PC-9 (cell line): ENCODE measurements around the gene FBXO2.

ENCODE experiments used
- EZH2 ChIP-seq: fragments of 200-600 bp; sonication (generic); IDR thresholded peaks from 2 replicates; pipeline ENCODE4 v1.8.0; 2017; ENCODE audit warnings: antibody characterized with exemption, low read depth
- TF ChIP-seq, protein P1 (sequence below): fragments of 200-600 bp; sonication (generic); conservative IDR thresholded peaks from 2 replicates; pipeline ENCODE4 v1.6.1; 2017; ENCODE audit warnings: mixed run types, antibody characterized with exemption, mild to moderate bottlenecking, moderate library complexity

DNA sequence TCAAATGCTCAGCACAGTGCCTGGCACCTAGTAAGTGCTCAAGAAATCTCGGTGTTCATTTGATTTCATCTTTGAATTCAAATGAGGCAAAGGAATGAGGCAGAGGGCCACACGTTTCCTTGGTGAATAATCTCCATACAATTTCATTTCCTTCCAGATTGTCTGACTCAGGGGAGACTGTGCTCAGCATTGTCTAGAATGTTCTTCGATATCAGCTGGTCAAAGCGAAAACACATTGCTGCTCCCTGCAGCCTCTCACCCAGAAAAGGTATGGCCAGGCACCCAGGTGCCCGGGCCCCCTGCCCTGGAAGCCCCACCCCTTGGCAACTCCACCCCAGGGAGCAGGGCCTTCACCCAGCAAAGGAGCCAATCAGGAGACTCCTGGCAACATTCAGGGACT is 55.8 kb downstream of the FBXO2 start:
- TF ChIP-seq, protein P1, sequence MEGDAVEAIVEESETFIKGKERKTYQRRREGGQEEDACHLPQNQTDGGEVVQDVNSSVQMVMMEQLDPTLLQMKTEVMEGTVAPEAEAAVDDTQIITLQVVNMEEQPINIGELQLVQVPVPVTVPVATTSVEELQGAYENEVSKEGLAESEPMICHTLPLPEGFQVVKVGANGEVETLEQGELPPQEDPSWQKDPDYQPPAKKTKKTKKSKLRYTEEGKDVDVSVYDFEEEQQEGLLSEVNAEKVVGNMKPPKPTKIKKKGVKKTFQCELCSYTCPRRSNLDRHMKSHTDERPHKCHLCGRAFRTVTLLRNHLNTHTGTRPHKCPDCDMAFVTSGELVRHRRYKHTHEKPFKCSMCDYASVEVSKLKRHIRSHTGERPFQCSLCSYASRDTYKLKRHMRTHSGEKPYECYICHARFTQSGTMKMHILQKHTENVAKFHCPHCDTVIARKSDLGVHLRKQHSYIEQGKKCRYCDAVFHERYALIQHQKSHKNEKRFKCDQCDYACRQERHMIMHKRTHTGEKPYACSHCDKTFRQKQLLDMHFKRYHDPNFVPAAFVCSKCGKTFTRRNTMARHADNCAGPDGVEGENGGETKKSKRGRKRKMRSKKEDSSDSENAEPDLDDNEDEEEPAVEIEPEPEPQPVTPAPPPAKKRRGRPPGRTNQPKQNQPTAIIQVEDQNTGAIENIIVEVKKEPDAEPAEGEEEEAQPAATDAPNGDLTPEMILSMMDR: no peak
- TF ChIP-seq EZH2: no peak
